GM12875 (cell line): ENCODE measurements around the gene MST1.

Source experiments
- H3K4me3 ChIP-seq: one replicate; pipeline ENCODE4 v1.5.1; 2011; ENCODE audit warnings: low read depth, low read length, control low read depth
- TF ChIP-seq, protein P1 (sequence below): IDR thresholded peaks from 2 replicates; pipeline ENCODE4 v1.5.1; 2011; ENCODE audit warnings: low read depth, mild to moderate bottlenecking, control low read depth, inconsistent platforms, low read length, moderate library complexity, borderline replicate concordance; ENCODE audit not compliant: insufficient read depth

The MST1 gene

DNA sequence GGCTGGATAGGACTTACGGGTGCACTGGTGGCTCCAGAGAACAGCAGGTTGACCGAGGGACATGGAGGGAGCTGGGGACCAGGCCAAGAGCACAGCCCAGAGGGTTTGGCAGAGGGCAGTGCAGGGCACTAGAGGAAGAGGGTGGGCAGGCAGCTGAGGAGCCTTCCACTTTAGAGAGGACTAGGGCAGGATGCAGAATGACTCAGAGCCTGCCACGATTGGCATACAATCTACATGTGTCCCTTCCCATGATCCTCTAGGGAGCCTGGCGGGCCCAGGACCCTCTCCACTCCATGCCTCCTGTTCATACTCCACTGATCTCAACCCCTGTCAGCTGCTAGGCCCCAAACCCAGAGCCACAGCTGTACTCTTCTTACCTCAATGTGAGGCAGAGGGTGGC, 29.5 kb downstream of the MST1 start:
- TF ChIP-seq, protein P1, sequence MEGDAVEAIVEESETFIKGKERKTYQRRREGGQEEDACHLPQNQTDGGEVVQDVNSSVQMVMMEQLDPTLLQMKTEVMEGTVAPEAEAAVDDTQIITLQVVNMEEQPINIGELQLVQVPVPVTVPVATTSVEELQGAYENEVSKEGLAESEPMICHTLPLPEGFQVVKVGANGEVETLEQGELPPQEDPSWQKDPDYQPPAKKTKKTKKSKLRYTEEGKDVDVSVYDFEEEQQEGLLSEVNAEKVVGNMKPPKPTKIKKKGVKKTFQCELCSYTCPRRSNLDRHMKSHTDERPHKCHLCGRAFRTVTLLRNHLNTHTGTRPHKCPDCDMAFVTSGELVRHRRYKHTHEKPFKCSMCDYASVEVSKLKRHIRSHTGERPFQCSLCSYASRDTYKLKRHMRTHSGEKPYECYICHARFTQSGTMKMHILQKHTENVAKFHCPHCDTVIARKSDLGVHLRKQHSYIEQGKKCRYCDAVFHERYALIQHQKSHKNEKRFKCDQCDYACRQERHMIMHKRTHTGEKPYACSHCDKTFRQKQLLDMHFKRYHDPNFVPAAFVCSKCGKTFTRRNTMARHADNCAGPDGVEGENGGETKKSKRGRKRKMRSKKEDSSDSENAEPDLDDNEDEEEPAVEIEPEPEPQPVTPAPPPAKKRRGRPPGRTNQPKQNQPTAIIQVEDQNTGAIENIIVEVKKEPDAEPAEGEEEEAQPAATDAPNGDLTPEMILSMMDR, result no peak
- H3K4me3 ChIP-seq, result no peak overlapping the region

DNA sequence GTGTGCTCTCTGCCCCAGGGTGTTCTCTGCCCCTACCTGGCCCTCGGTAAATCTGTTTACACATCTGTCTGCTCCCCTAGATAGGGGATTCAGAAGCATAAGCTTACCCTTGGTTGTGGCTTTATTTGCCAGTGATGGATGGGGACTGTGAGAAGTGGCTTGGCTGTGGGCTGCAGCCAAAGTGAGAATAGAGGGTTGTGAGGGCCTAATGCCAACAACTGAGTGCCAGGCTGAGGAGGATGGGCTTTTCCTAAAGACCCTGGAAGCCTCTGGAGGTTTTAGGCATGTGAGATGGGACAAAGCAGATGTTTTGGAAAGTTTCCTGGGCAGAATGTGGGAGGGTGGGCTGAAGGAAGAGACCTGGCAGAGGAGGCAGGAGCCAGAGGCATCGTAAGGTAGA, 30.6 kb downstream of the MST1 start:
- TF ChIP-seq, protein P1, result no peak
- H3K4me3 ChIP-seq, result no peak overlapping the region

DNA sequence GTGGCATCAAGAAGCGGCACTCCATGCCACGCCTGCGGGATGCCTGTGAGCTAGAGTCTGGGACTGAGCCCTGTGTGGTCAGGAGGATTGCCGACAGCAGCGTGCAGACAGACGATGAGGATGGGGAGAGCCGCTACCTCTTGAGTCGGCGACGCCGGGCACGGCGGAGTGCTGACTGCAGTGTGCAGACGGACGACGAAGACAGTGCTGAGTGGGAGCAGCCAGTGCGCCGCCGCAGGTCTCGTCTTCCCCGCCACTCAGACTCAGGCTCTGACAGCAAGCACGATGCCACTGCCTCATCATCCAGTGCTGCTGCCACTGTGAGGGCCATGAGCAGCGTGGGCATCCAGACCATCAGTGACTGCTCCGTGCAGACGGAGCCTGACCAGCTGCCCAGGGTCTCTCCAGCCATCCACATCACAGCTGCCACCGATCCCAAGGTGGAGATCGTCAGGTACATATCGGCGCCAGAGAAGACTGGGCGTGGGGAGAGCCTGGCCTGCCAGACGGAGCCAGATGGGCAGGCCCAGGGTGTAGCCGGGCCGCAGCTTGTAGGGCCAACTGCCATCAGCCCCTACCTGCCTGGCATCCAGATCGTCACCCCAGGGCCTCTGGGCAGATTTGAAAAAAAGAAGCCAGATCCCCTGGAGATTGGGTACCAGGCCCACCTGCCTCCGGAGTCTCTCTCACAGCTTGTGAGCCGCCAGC, 31.9 kb downstream of the MST1 start:
- TF ChIP-seq, protein P1, result no peak
- H3K4me3 ChIP-seq, result no peak overlapping the region

DNA sequence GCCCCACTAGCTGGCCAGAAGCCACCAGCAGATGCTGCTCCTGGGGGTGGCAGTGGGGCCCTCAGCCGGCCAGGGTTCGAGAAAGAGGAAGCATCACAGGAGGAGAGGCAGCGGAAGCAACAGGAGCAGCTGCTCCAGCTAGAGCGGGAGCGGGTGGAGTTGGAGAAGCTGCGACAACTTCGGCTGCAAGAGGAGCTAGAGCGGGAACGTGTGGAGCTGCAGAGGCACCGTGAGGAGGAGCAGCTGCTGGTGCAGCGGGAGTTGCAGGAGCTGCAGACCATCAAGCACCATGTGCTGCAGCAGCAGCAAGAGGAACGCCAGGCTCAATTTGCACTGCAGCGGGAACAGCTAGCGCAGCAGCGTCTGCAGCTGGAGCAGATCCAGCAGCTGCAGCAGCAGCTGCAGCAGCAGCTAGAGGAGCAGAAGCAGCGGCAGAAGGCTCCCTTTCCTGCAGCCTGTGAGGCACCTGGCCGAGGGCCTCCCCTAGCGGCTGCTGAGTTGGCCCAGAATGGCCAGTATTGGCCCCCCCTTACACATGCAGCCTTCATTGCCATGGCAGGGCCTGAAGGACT, 32.6 kb downstream of the MST1 start:
- TF ChIP-seq, protein P1, result no peak
- H3K4me3 ChIP-seq, result no peak overlapping the region

DNA sequence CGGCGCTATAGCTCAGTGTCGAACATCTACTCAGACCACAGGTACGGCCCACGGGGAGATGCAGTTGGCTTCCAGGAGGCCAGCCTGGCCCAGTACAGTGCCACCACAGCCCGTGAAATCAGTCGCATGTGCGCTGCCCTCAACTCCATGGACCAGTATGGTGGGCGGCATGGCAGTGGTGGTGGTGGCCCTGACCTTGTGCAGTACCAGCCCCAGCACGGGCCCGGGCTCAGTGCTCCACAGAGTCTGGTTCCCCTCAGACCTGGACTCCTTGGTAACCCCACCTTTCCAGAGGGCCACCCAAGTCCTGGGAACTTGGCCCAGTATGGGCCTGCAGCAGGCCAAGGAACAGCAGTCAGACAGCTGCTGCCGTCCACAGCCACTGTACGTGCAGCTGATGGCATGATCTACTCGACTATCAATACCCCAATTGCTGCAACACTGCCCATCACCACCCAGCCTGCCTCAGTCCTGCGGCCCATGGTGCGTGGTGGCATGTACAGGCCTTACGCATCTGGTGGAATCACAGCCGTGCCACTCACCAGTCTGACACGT, 33.5 kb downstream of the MST1 start:
- H3K4me3 ChIP-seq, result no peak overlapping the region
- TF ChIP-seq, protein P1, result no peak

DNA sequence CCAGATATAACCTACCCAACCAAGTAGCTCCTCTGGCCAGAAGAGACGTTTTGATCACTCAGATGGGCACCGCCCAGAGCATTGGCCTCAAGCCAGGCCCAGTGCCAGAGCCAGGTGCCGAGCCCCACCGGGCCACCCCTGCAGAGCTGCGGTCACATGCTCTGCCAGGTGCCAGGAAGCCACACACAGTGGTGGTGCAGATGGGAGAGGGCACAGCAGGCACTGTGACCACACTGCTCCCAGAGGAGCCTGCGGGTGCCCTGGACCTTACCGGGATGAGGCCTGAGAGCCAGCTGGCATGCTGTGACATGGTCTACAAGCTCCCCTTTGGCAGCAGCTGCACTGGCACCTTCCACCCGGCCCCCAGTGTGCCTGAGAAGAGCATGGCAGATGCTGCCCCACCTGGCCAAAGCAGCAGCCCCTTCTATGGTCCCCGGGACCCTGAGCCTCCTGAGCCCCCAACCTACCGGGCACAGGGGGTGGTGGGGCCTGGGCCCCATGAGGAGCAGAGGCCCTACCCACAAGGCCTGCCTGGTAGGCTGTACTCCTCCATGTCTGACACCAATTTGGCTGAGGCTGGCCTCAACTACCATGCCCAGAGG, 34.2 kb downstream of the MST1 start:
- no peak overlapping the region for H3K4me3 ChIP-seq
- TF ChIP-seq, protein P1, result no peak
